ENCODE results near the gene MTF2. TPM values are rescaled to one million over a fixed set of nuclear protein-coding genes. Genes with fewer than 3 reads are reported as not detected.

MTF2 gene
- total and polyA plus RNA-seq, 2 experiments from 2014 or later = 37.9 to 70.9 TPM

GRCh38 chr1:93111561-93111960 lies 32.5 kb downstream of the MTF2 start:
- no peak for DNase-seq (ENCODE audit: low read depth in 1 of 2, low spot score in 1 of 2)
- no peaks in the 10 kb centered on the region for H3K9me3 ChIP-seq (ENCODE audit: low read depth)
- no peak for TF ChIP-seq CTCF (IDR thresholded peaks at IDR 0.05; ENCODE audit: low read depth, low read length)
- H3K27me3 ChIP-seq = no peaks in the 10 kb centered on the region
- H3K4me1 ChIP-seq (ENCODE audit: low read depth) = peaks cover 18% of the 10 kb centered on the region
- H3K4me3 ChIP-seq = no peak overlapping the region
- peaks cover 21% of the 10 kb centered on the region for H3K36me3 ChIP-seq
- H3K27ac ChIP-seq = peak overlapping the region; percentile 41

GRCh38 chr1:93113127-93113526 lies 34.0 kb downstream of the MTF2 start:
- no peak for DNase-seq (ENCODE audit: low read depth in 1 of 2, low spot score in 1 of 2)
- TF ChIP-seq CTCF (IDR thresholded peaks at IDR 0.05; ENCODE audit: low read depth, low read length) = no peak
- peaks cover 32% of the 10 kb centered on the region for H3K36me3 ChIP-seq
- no peaks in the 10 kb centered on the region for H3K9me3 ChIP-seq (ENCODE audit: low read depth)
- no peaks in the 10 kb centered on the region for H3K27me3 ChIP-seq
- peaks cover 18% of the 10 kb centered on the region for H3K4me1 ChIP-seq (ENCODE audit: low read depth)
- no peak overlapping the region for H3K4me3 ChIP-seq
- no peak overlapping the region for H3K27ac ChIP-seq

- Histone ChIP-seq H3K36me3 (peaks cover 42% of the 10 kb centered on the region), H3K4me3 (no peak overlapping the region), H3K4me1 (ENCODE audit: low read depth) (peaks cover 18% of the 10 kb centered on the region), H3K27me3 (no peaks in the 10 kb centered on the region), H3K27ac (no peak overlapping the region), H3K9me3 (ENCODE audit: low read depth) (no peaks in the 10 kb centered on the region)
- DNase-seq (ENCODE audit: low read depth in 1 of 2, low spot score in 1 of 2) = no peak
- no peak for TF ChIP-seq CTCF (IDR thresholded peaks at IDR 0.05; ENCODE audit: low read depth, low read length)
Measured at GRCh38 chr1:93114391-93114790, 35.3 kb downstream of the MTF2 start.

GRCh38 chr1:93120614-93121013 lies 41.5 kb downstream of the MTF2 start:
- Histone ChIP-seq H3K9me3 (ENCODE audit: low read depth) (no peaks in the 10 kb centered on the region), H3K4me1 (ENCODE audit: low read depth) (no peaks in the 10 kb centered on the region), H3K36me3 (peaks cover 57% of the 10 kb centered on the region), H3K27ac (no peak overlapping the region), H3K27me3 (no peaks in the 10 kb centered on the region), H3K4me3 (no peak overlapping the region)
- no peak for TF ChIP-seq CTCF (IDR thresholded peaks at IDR 0.05; ENCODE audit: low read depth, low read length)
- no peak for DNase-seq (ENCODE audit: low read depth in 1 of 2, low spot score in 1 of 2)

GRCh38 chr1:93123201-93123783 lies 44.2 kb downstream of the MTF2 start:
- H3K4me1 ChIP-seq (ENCODE audit: low read depth) = no peaks in the 10 kb centered on the region
- H3K9me3 ChIP-seq (ENCODE audit: low read depth) = no peaks in the 10 kb centered on the region
- no peak overlapping the region for H3K4me3 ChIP-seq
- DNase-seq (ENCODE audit: low read depth in 1 of 2, low spot score in 1 of 2) = peak in 1 of 2 donors; percentile 55
- H3K27me3 ChIP-seq = no peaks in the 10 kb centered on the region
- TF ChIP-seq CTCF (IDR thresholded peaks at IDR 0.05; ENCODE audit: low read depth, low read length) = no peak
- no peak overlapping the region for H3K27ac ChIP-seq
- H3K36me3 ChIP-seq = peaks cover 46% of the 10 kb centered on the region
